GM23338 (cell line): ENCODE data around the gene FZD4. TPM values are rescaled to one million over a fixed set of nuclear protein-coding genes. Genes with fewer than 3 reads are reported as not detected.

Source experiments
- ATAC-seq: fragments of 200-7000 bp; cut with Tn5 transposase; 3 replicates; pipeline ENCODE4 v1.9.1; 2020
- DNase-seq: peaks from one replicate; pipeline ENCODE4 v3.0.0-alpha.2; 2015; ENCODE audit warnings: low spot score
- H2AFZ ChIP-seq: fragments of 200-600 bp; sonication (generic); 2 replicates; pipeline ENCODE4 v1.8.0; 2016; ENCODE audit warnings: antibody characterized with exemption, mild to moderate bottlenecking, moderate library complexity
- H3F3A ChIP-seq: fragments of 200-600 bp; sonication (generic); replicated peaks from 2 replicates; pipeline ENCODE4 v1.8.0; 2017; ENCODE audit warnings: antibody characterized with exemption, mixed run types, low read depth
- H3K27ac ChIP-seq: fragments of 200-600 bp; sonication (generic); 2 replicates; pipeline ENCODE4 v1.6.1; 2016; ENCODE audit warnings: low read depth
- H3K27me3 ChIP-seq: fragments of 200-600 bp; sonication (generic); 2 replicates; pipeline ENCODE4 v1.8.0; 2016; ENCODE audit warnings: mild to moderate bottlenecking, mixed run types, moderate library complexity; ENCODE audit not compliant: insufficient read depth
- H3K36me3 ChIP-seq: fragments of 200-600 bp; sonication (generic); 2 replicates; pipeline ENCODE4 v1.8.0; 2016; ENCODE audit warnings: mild to moderate bottlenecking; ENCODE audit not compliant: insufficient read depth
- H3K4me1 ChIP-seq: fragments of 200-600 bp; sonication (generic); 2 replicates; pipeline ENCODE4 v1.8.0; 2016; ENCODE audit warnings: mild to moderate bottlenecking, moderate library complexity; ENCODE audit not compliant: insufficient read depth
- H3K4me2 ChIP-seq: fragments of 200-600 bp; sonication (generic); 2 replicates; pipeline ENCODE4 v1.7.1; 2017; ENCODE audit warnings: mixed run types
- H3K4me3 ChIP-seq: fragments of 200-600 bp; sonication (generic); 2 replicates; pipeline ENCODE4 v1.6.1; 2016; ENCODE audit warnings: mixed run types
- H3K79me2 ChIP-seq: fragments of 200-600 bp; sonication (generic); replicated peaks from 2 replicates; pipeline ENCODE4 v1.8.0; 2017; ENCODE audit warnings: mild to moderate bottlenecking; ENCODE audit not compliant: insufficient read depth
- H3K9me2 ChIP-seq: fragments of 200-600 bp; sonication (generic); 2 replicates; pipeline ENCODE4 v1.8.0; 2017; ENCODE audit not compliant: insufficient read depth
- H4K20me1 ChIP-seq: fragments of 200-600 bp; sonication (generic); replicated peaks from 2 replicates; pipeline ENCODE4 v1.8.0; 2017; ENCODE audit warnings: mild to moderate bottlenecking; ENCODE audit not compliant: insufficient read depth
- H3K27ac Mint-ChIP-seq: 2 replicates; pipeline ENCODE4 v1.8.0; 2020; ENCODE audit warnings: inconsistent platforms, mild to moderate bottlenecking, moderate library complexity, mixed read lengths
- H3K27me3 Mint-ChIP-seq: 3 replicates; pipeline ENCODE4 v1.8.0; 2022; ENCODE audit warnings: low read depth, mild to moderate bottlenecking, moderate library complexity, mixed read lengths, inconsistent platforms; ENCODE audit not compliant: insufficient read depth, poor library complexity
- H3K36me3 Mint-ChIP-seq: 3 replicates; pipeline ENCODE4 v1.8.0; 2021; ENCODE audit warnings: low read depth, mild to moderate bottlenecking, inconsistent platforms, moderate library complexity, mixed read lengths
- H3K4me1 Mint-ChIP-seq: 3 replicates; pipeline ENCODE4 v1.8.0; 2020; ENCODE audit warnings: mild to moderate bottlenecking, inconsistent platforms, mixed read lengths
- H3K4me3 Mint-ChIP-seq: 3 replicates; pipeline ENCODE4 v1.8.0; 2021; ENCODE audit warnings: moderate library complexity, mild to moderate bottlenecking, inconsistent platforms, mixed read lengths
- H3K9me3 Mint-ChIP-seq: 3 replicates; pipeline ENCODE4 v1.8.0; 2020; ENCODE audit warnings: moderate library complexity, mild to moderate bottlenecking, inconsistent platforms, mixed read lengths
- EZH2 ChIP-seq: fragments of 200-600 bp; sonication (generic); IDR thresholded peaks from one replicate; pipeline ENCODE4 v1.8.0; 2017; ENCODE audit warnings: antibody characterized with exemption, mild to moderate bottlenecking, low read depth; ENCODE audit not compliant: unreplicated experiment
- NANOG ChIP-seq: IDR thresholded peaks from 2 replicates; pipeline ENCODE4 v1.6.1; 2016; ENCODE audit warnings: antibody characterized with exemption, borderline replicate concordance
- ZNF331 ChIP-seq: fragments of 250-450 bp; sonication (Bioruptor Pico); IDR thresholded peaks from 2 replicates; pipeline ENCODE4 v1.5.0; 2020; ENCODE audit warnings: low read depth, mild to moderate bottlenecking, moderate library complexity
- polyA plus RNA-seq: library from polyadenylated mRNA; unstranded; fragments of >200 nt; fragmentation: Nextera tagmentation; extraction: Ambion mirVana; gene quantifications from 2 replicates; pipeline ENCODE4 v1.2.1, GENCODE V29; 2016
- total RNA-seq: library from RNA; depleted of rRNA; stranded (reverse); fragments of >200 nt; shearing (Covaris generic); gene quantifications from 2 replicates; pipeline ENCODE4 v1.2.3, GENCODE V29; 2014
- TF ChIP-seq, protein P1 (sequence below): fragments of 250-450 bp; sonication (Bioruptor Pico); IDR thresholded peaks from 2 replicates; pipeline ENCODE4 v1.5.0; 2020; ENCODE audit warnings: mild to moderate bottlenecking, moderate library complexity
- TF ChIP-seq, protein P2 (sequence below): IDR thresholded peaks from one replicate; pipeline ENCODE4 v1.6.1; 2018; ENCODE audit warnings: antibody characterized with exemption; ENCODE audit not compliant: unreplicated experiment

The FZD4 gene
- total and polyA plus RNA-seq, 2 experiments from 2014 or later: 1.4 to 8.9 TPM

DNA sequence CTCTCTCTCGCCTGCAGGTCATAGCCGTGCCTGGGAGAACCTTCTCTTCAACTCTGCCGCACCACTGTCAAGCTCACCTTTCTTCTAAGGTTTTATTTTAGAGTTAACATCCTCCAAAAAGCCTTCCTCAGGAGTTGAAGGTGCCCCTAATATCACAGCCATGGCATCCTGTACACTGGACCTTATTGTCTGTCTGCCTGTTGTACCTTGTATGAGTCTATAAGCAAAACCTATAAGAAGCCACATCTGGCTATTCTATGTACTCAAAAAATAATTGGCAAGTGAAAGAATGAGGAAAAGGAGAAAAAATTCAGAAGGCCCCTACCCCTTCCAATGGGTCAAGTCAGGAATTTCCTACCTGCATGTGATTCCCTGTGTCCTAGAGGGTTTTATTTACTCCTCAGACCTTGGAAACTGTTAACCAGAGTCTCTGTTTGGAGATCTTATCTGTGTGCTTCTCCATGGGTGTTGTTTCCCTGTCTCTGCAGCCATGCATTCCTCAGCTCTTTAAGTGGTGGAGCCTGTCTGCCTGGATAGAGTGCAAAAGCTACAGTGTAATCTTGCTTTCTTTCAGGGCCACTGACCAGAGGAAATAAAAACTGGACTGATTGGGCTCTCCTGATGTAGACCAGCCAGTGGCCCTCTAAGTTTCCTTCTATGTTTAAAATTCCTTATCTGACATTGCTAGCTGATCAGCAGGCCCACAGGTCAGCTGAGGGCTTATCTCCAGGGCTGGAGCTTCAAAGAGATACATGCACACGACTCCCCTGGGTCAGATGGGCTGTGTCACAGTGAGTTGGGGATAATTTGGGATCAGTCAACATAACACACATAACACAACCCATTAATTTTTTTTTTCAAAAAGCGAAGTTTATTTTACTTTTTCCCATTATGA is 44.9 kb upstream of the FZD4 start:
- peak; percentile 81 for ATAC-seq
- peak; percentile 25 for DNase-seq

More for the DNA sequence above, 44.9 kb upstream of the FZD4 start:
- Histone ChIP-seq H3K4me3 (no peak overlapping the region), H3K4me2 (no peak overlapping the region), H3K9me2 (0 out of 2 replicates have a peak, but pooled peaks cover 3% of the 10 kb centered on the region), H3K27me3 (no peaks in the 10 kb centered on the region), H3K36me3 (no peaks in the 10 kb centered on the region), H3F3A (no peaks in the 10 kb centered on the region), H4K20me1 (no peaks in the 10 kb centered on the region), H3K27ac (no peak overlapping the region), H3K4me1 (peaks cover 4% of the 10 kb centered on the region; the same call in 1 of the 2 replicates), H3K79me2 (no peaks in the 10 kb centered on the region), H2AFZ (peak overlapping the region; percentile 72)
- Mint-ChIP-seq H3K27ac (no peak overlapping the region), H3K4me3 (no peak overlapping the region), H3K27me3 (no peaks in the 10 kb centered on the region), H3K36me3 (no peaks in the 10 kb centered on the region; the same call in 2 of the 3 replicates), H3K4me1 (peaks cover 19% of the 10 kb centered on the region), H3K9me3 (no peaks in the 10 kb centered on the region)
- TF ChIP-seq ZNF331 (CRISPR knock-in tag): no peak
- TF ChIP-seq NANOG: no peak
- TF ChIP-seq, protein P1, sequence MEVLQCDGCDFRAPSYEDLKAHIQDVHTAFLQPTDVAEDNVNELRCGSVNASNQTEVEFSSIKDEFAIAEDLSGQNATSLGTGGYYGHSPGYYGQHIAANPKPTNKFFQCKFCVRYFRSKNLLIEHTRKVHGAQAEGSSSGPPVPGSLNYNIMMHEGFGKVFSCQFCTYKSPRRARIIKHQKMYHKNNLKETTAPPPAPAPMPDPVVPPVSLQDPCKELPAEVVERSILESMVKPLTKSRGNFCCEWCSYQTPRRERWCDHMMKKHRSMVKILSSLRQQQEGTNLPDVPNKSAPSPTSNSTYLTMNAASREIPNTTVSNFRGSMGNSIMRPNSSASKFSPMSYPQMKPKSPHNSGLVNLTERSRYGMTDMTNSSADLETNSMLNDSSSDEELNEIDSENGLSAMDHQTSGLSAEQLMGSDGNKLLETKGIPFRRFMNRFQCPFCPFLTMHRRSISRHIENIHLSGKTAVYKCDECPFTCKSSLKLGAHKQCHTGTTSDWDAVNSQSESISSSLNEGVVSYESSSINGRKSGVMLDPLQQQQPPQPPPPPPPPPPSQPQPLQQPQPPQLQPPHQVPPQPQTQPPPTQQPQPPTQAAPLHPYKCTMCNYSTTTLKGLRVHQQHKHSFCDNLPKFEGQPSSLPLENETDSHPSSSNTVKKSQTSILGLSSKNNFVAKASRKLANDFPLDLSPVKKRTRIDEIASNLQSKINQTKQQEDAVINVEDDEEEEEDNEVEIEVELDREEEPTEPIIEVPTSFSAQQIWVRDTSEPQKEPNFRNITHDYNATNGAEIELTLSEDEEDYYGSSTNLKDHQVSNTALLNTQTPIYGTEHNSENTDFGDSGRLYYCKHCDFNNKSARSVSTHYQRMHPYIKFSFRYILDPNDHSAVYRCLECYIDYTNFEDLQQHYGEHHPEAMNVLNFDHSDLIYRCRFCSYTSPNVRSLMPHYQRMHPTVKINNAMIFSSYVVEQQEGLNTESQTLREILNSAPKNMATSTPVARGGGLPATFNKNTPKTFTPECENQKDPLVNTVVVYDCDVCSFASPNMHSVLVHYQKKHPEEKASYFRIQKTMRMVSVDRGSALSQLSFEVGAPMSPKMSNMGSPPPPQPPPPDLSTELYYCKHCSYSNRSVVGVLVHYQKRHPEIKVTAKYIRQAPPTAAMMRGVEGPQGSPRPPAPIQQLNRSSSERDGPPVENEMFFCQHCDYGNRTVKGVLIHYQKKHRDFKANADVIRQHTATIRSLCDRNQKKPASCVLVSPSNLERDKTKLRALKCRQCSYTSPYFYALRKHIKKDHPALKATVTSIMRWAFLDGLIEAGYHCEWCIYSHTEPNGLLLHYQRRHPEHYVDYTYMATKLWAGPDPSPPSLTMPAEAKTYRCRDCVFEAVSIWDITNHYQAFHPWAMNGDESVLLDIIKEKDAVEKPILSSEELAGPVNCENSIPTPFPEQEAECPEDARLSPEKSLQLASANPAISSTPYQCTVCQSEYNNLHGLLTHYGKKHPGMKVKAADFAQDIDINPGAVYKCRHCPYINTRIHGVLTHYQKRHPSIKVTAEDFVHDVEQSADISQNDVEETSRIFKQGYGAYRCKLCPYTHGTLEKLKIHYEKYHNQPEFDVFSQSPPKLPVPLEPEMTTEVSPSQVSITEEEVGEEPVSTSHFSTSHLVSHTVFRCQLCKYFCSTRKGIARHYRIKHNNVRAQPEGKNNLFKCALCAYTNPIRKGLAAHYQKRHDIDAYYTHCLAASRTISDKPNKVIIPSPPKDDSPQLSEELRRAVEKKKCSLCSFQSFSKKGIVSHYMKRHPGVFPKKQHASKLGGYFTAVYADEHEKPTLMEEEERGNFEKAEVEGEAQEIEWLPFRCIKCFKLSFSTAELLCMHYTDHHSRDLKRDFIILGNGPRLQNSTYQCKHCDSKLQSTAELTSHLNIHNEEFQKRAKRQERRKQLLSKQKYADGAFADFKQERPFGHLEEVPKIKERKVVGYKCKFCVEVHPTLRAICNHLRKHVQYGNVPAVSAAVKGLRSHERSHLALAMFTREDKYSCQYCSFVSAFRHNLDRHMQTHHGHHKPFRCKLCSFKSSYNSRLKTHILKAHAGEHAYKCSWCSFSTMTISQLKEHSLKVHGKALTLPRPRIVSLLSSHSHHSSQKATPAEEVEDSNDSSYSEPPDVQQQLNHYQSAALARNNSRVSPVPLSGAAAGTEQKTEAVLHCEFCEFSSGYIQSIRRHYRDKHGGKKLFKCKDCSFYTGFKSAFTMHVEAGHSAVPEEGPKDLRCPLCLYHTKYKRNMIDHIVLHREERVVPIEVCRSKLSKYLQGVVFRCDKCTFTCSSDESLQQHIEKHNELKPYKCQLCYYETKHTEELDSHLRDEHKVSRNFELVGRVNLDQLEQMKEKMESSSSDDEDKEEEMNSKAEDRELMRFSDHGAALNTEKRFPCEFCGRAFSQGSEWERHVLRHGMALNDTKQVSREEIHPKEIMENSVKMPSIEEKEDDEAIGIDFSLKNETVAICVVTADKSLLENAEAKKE: no peak
- TF ChIP-seq, protein P2, sequence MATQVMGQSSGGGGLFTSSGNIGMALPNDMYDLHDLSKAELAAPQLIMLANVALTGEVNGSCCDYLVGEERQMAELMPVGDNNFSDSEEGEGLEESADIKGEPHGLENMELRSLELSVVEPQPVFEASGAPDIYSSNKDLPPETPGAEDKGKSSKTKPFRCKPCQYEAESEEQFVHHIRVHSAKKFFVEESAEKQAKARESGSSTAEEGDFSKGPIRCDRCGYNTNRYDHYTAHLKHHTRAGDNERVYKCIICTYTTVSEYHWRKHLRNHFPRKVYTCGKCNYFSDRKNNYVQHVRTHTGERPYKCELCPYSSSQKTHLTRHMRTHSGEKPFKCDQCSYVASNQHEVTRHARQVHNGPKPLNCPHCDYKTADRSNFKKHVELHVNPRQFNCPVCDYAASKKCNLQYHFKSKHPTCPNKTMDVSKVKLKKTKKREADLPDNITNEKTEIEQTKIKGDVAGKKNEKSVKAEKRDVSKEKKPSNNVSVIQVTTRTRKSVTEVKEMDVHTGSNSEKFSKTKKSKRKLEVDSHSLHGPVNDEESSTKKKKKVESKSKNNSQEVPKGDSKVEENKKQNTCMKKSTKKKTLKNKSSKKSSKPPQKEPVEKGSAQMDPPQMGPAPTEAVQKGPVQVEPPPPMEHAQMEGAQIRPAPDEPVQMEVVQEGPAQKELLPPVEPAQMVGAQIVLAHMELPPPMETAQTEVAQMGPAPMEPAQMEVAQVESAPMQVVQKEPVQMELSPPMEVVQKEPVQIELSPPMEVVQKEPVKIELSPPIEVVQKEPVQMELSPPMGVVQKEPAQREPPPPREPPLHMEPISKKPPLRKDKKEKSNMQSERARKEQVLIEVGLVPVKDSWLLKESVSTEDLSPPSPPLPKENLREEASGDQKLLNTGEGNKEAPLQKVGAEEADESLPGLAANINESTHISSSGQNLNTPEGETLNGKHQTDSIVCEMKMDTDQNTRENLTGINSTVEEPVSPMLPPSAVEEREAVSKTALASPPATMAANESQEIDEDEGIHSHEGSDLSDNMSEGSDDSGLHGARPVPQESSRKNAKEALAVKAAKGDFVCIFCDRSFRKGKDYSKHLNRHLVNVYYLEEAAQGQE: no peak
- no peak for TF ChIP-seq EZH2
